GM04504 (cell line): Measurements from ENCODE around the gene REEP2.

Source experiments
- DNase-seq: peaks from one replicate; pipeline ENCODE4 v3.0.0-alpha.2; 2012; ENCODE audit warnings: low read depth

Gene REEP2

GRCh38 chr5:138448481-138449398 lies 9.9 kb downstream of the REEP2 start:
- DNase-seq: peak; percentile 41

GRCh38 chr5:138449501-138450239 lies 10.8 kb downstream of the REEP2 start:
- peak; percentile 65 for DNase-seq

GRCh38 chr5:138450971-138451370 lies 12.1 kb downstream of the REEP2 start:
- DNase-seq: no peak

- no peak for DNase-seq
These were observed 13.9 kb downstream of the REEP2 start for GRCh38 chr5:138452720-138453119.

GRCh38 chr5:138453590-138453989 lies 14.7 kb downstream of the REEP2 start:
- DNase-seq: no peak

- no peak for DNase-seq
These were observed 15.3 kb downstream of the REEP2 start for GRCh38 chr5:138454121-138454520.

- no peak for DNase-seq
These were observed 16.5 kb downstream of the REEP2 start for GRCh38 chr5:138455232-138455930.

- DNase-seq: no peak
These were observed 18.8 kb downstream of the REEP2 start for GRCh38 chr5:138457531-138458275.

GRCh38 chr5:138458384-138458783 lies 19.5 kb downstream of the REEP2 start:
- DNase-seq: no peak

GRCh38 chr5:138458856-138459255 lies 20.0 kb downstream of the REEP2 start:
- no peak for DNase-seq

GRCh38 chr5:138459311-138459933 lies 20.6 kb downstream of the REEP2 start:
- DNase-seq: no peak

GRCh38 chr5:138460032-138460693 lies 21.3 kb downstream of the REEP2 start:
- no peak for DNase-seq

- peak; percentile 69 for DNase-seq
These were observed 22.7 kb downstream of the REEP2 start for GRCh38 chr5:138461343-138462125.

- DNase-seq: no peak
These were observed 24.7 kb downstream of the REEP2 start for GRCh38 chr5:138463419-138464007.

GRCh38 chr5:138464008-138464387 lies 25.1 kb downstream of the REEP2 start:
- DNase-seq: peak; percentile 94

- peak; percentile 99 for DNase-seq
These were observed 25.8 kb downstream of the REEP2 start for GRCh38 chr5:138464388-138465260.

GRCh38 chr5:138465261-138466124 lies 26.6 kb downstream of the REEP2 start, which contains the start of gene EGR1:
TSS of gene EGR1 (plus strand) at chr5:138465479. CDS start at chr5:138465762, 283 bp downstream.
- peak; percentile 88 for DNase-seq
